Stimulated activated CD4-positive, alpha-beta T cell treated with anti-CD3 and anti-CD28 coated beads, Interleukin-4, amount 100 ng/mL, for 1 hour (primary cell): ENCODE measurements around the gene RNASEH2B.

Experiments used
- DNase-seq: peaks from one replicate; pipeline ENCODE4 v3.0.0-alpha.2; 2020

The RNASEH2B gene

DNA sequence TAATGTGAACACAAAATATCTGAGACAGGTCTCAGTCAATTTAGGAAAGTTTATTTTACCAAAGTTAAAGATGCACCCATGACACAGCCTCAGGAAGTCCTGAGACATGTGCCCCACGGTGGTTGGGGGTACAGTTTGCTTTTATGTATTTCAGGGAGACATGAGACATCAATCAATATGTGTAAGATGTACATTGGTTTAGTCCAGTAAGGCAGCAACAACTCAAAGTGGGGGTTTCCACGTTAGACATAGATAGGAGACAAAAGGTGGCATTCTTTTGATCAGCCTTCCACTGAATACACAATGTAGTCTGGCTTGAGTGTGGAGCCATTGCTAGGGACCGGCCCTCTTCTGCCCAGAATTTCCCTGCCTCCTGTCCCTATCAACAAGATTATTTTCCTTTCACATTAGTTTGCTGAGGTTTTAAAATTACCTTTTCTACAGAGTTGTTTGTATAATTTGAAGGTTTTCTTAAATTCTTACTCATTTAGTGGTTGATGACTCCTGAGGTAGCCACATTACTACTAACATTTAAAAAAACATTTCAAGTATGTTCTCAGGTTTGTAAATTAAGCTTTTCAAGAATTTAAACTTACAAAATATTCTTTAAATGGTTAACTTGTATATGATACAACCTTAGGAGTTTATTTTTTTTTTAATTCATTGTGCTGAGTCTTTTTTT, 33.2 kb downstream of the RNASEH2B start:
- DNase-seq, result no peak

GRCh38 chr13:50945669-50946068, 36.1 kb downstream of the RNASEH2B start:
- DNase-seq, result no peak

DNA sequence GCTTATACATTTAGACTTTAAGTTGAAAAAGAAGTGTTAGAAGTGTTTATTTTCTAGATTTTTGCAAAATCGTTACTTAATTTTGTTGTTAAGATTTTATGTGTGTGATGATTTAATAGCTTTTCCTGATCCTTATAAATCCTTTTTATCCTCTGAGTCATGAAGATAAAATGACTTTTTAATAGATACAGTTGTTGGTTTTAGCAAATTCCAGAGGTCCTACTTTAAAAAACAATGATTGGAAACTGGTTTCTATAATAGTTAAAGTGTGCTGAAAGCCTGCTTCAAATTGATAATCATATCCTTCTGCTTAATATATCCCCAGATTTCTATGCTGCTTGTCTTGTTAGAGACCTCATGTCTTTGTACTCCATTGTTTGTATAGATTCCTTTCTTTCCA, 39.0 kb downstream of the RNASEH2B start:
- DNase-seq, result no peak

GRCh38 chr13:50950849-50951248, 41.3 kb downstream of the RNASEH2B start:
- DNase-seq, result no peak

- DNase-seq, result no peak
These were observed 41.8 kb downstream of the RNASEH2B start for GRCh38 chr13:50951366-50951765.

DNA sequence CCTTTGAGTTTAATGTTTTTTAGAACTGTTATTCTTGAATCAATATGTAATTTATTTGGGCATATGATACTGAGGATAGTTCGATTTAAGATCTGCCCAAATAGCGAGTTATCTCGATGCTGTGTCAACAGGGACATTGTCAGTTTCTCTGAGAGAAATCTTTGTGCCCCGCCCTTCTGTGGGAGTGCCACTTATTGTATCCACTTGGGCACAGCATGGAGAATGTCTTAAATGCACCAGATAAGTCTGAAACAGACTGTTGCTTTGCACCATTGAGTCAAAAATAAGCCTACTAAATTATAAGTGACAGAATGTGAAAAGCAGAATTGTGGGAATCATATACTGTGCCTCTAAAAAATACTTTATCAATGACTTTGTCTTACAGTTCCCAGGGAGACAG, 45.6 kb downstream of the RNASEH2B start:
- no peak for DNase-seq

- DNase-seq, result no peak
These were observed 46.2 kb downstream of the RNASEH2B start for GRCh38 chr13:50955798-50956197.

DNA sequence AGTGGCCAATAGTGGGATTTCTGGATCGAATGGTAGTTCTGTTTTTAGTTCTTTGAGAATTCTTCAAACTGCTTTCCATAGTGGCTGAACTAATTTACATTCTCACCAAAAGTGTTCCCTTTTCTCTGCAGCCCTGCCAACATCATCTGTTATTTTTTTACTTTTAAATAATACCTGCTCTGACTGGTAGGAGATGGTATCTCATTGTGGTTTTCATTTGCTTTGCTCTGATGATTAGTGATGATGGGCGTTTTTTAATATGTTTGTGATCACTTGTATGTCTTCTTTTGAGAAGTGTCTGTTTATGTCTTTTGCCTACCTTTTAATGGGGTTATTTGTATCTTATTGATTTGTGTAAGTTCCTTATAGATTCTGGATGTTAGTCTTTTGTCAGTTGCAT, 48.0 kb downstream of the RNASEH2B start:
- no peak for DNase-seq

GRCh38 chr13:50969691-50970090, 60.1 kb downstream of the RNASEH2B start:
- no peak for DNase-seq

GRCh38 chr13:50970956-50971355, 61.4 kb downstream of the RNASEH2B start:
- DNase-seq, result no peak

DNA sequence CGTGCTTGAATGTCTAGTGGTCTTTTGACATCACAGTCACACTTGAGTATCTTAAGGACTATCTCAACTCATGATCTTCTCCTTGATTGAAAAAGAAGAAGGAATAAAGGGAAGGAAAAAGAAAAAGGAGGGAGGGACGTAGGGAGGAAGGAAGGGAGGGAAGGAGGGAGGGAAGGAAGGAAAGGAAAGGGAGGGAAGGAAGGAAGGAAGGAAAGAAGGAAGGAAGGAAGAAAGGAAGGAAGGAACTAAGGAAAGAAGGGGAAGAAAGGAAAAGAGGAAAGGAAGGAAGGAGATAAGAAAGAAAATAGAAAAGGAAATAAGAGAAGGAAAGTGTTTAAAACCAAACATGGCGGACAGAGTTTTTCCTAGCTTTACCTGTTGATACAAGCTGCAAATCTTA, 64.7 kb downstream of the RNASEH2B start:
- DNase-seq, result no peak

DNA sequence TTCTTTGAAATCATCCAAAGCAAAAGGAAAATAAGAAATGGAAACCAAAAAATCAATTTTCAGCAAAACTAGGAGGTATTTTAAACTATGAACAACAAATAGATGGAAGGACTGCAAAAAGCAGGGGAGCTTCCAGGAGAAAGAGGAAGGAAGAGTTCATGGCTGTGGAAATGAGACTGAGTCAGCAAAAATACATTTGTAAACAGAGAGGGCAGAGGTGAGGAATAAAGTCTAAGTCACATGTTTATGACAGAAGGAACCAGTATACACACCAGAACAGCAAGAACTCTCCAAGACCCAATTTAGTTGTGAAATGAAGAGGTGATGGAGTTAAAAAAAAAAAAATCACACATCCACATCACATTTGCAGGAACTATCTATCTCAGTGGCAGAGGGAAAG, 69.6 kb downstream of the RNASEH2B start:
- no peak for DNase-seq

DNA sequence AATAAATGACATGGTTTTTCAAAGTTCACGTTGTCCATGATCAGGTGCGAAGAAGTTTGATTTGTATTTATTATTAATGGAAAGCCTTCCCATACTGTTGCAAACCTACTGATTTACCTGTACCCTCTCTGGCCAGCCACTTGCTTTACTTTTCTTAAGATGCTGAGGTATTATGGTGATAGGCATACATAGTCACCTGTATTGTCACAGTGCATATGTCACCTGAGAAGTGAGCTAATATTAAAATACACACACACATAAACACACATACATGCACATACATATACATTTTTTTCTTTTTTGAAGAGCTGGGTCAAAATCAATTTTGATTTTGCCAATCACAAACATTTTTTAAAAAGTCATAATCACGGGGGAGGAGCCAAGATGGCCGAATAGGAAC, 72.1 kb downstream of the RNASEH2B start:
- no peak for DNase-seq

- DNase-seq, result no peak
These were observed 79.9 kb downstream of the RNASEH2B start for GRCh38 chr13:50989476-50989875.

DNA sequence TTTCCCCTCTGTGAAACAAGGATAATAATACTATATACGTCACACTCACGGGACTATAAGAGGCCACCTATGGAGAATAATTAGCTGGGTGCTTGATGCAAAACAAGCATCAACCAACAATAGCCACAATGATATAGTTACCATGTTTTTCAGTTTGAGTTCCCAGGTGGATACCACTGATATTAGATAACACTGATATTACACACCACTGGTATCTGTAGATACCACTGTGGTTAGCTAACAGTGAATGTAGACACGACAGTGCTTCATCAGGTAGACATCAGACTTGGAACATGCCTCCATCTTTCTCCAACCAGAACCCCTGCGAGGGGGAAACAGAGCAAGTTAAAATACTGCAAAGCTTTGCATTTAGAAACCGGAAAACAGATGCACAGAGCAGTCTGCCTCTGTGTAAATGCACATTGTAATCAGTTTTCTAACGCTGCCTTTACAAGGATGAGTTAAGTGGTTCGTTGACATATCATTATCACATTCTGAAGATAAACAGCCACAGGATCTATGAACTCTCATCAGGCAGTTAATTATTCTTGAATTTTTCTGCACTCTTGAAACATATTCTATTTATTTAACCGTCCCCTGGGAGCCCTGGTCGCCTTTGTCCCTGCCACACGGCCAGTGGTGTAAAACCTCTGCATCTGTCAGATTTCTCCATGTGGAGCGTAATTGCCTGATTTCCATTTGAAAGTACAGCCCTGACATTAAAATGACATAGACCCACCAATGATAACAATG, 80.7 kb downstream of the RNASEH2B start:
- DNase-seq, result no peak

GRCh38 chr13:50990818-50991506, 81.4 kb downstream of the RNASEH2B start:
- no peak for DNase-seq

- no peak for DNase-seq
These were observed 82.3 kb downstream of the RNASEH2B start for GRCh38 chr13:50991579-50992521.

- DNase-seq, result no peak
These were observed 83.8 kb downstream of the RNASEH2B start for GRCh38 chr13:50993371-50993770.

GRCh38 chr13:50993934-50994333, 84.3 kb downstream of the RNASEH2B start:
- DNase-seq, result no peak

- DNase-seq, result no peak
These were observed 85.1 kb downstream of the RNASEH2B start for GRCh38 chr13:50994651-50995050.

- DNase-seq, result no peak
These were observed 86.3 kb downstream of the RNASEH2B start for GRCh38 chr13:50995854-50996253.

GRCh38 chr13:50998326-50998725, 88.7 kb downstream of the RNASEH2B start:
- no peak for DNase-seq

GRCh38 chr13:50999641-51000040, 90.0 kb downstream of the RNASEH2B start:
- no peak for DNase-seq
